ENCODE measurements around the gene BTBD9. TPM values are rescaled to one million over a fixed set of nuclear protein-coding genes. Genes with fewer than 3 reads are reported as not detected.

BTBD9 gene
- total and polyA plus RNA-seq, 9 of the 15 experiments (the other 6 are each of a cell fraction or from before 2014, with no cell fraction given) = 0.08 to 1.6 (median 0.58) TPM

DNA sequence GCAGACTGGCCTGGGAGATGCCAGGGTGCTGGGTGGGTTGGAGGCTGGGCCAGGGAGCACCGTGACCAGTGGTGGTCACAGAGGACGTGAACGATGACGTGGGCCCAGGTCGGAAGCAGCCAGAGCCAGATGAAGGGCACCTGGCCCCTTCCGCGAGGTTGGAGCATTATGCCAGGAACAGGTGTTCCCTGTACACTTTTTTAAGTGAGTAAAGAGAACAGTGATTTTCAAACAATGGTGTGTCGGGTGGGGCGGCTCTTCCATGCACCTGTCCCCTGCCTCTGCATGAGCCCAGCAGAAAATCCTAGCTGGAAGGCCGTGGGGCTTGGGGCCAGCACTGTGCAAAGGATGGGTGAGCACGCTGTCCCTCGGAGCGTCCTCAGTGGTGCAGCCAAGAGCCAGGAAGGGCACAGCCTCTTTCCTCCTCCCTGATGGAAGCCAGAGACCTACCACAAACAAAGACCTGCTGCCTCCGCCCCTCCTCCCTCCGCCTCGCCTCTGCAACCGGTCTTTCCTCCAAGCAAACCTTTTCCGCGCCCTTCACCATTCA is 469.7 kb downstream of the BTBD9 start:
- Histone ChIP-seq H3K9ac (ENCODE audit: insufficient read depth in 1 of 2, low read depth in 2 of 2, low read length in 2 of 2) (no peak overlapping the region), H3K9me1 (ENCODE audit: control insufficient read depth, insufficient read depth, low read length) (no peaks in the 10 kb centered on the region), H3K36me3 (ENCODE audit: control insufficient read depth, insufficient read depth, low read length) (no peaks in the 10 kb centered on the region), H3K4me3 (no peak overlapping the region), H3K27ac (ENCODE audit: extremely low read depth, low read depth, low read length) (no peak overlapping the region), H4K20me1 (replicated peaks; ENCODE audit: control insufficient read depth, insufficient read depth, low read length) (peaks cover 24% of the 10 kb centered on the region), H3K79me2 (ENCODE audit: control insufficient read depth, insufficient read depth, low read length) (no peaks in the 10 kb centered on the region), H3K4me1 (replicated peaks in 1 of 2; ENCODE audit: control insufficient read depth in 2 of 2, insufficient read depth in 2 of 2, low read length in 2 of 2) (peaks cover 0 to 24% of the 10 kb centered on the region in 2 experiments; a peak in 2 of 5 replicates), H3K27me3 (ENCODE audit: control insufficient read depth in 2 of 2, insufficient read depth in 2 of 2, low read length in 2 of 2) (peaks cover 20 to 32% of the 10 kb centered on the region in 2 experiments; a peak in 4 of 5 replicates), H3K4me2 (ENCODE audit: insufficient read depth, low read length) (no peak overlapping the region), H2AFZ (ENCODE audit: low read depth, low read length) (no peak overlapping the region), H3K9me3 (replicated peaks; ENCODE audit: control insufficient read depth, insufficient read depth, low read depth, low read length) (no peaks in the 10 kb centered on the region)
- no peak for DNase-seq (ENCODE audit: extremely low read depth in 1 of 4, low spot score in 3 of 4)
- intact Hi-C loops (cut with micrococcal nuclease) (no loop called here), in situ Hi-C loops (cut with MboI) (no loop called here)
- no peak for ATAC-seq
- TF ChIP-seq ELF4 (CRISPR knock-in tag; IDR thresholded peaks at IDR 0.05) = no peak
- CTCF ChIA-PET (ENCODE audit: low intra/inter-chr PET ratio) = no interaction called here
- POLR2A ChIA-PET = interaction anchor here (0.7 kb wide), 1 partner anchor 45 kb away, joined by 3 read pairs; no protein-coding TSS in a partner anchor
- no TSS peak for BruUV-seq (replicated peaks)
- no peak for FAIRE-seq
- 22% methylated on average over 19 of the region's 19 CpGs for WGBS (ENCODE audit: insufficient coverage, low coverage, missing lambda C conversion rate)

DNA sequence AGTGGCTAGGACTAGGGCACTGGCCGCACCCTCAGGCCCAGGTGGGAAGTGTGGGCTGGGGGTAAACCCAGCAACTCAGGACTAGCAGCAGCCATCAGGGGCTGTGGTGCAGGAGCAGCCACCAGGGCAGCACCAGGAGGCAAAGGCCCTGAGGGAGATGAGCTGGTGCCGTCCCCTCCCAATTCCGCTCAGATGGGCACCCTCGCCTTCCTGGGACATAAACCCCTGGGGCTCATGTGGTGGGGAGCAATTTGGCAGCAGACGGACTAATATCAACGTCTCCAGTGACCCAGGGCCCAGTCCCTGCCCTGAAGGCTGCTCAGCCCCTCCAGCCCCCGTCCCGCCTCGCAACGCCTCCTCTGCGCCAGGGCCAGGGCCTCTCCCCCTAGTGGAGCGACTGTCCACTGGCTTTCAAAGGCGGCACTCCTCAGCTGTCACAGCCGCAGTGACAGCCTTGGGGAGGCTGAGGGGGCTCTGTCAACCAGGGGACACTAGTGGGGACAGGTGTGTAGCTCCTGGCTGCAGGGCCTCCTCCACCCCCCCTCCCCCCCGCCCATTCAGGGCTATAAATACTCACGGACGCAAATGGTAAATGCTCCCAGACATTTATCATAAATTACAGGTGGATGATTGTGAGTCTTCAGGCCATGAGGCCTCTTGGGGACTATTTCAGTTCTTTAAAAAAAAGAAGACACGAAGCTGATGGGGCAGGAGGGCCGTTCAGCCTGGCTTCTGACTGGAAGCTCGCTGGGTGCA is 470.3 kb downstream of the BTBD9 start:
- Histone ChIP-seq H3K4me3 (no peak overlapping the region), H3K9me1 (ENCODE audit: control insufficient read depth, insufficient read depth, low read length) (no peaks in the 10 kb centered on the region), H2AFZ (ENCODE audit: low read depth, low read length) (no peak overlapping the region), H3K79me2 (ENCODE audit: control insufficient read depth, insufficient read depth, low read length) (no peaks in the 10 kb centered on the region), H4K20me1 (replicated peaks; ENCODE audit: control insufficient read depth, insufficient read depth, low read length) (peaks cover 18% of the 10 kb centered on the region), H3K4me1 (replicated peaks in 1 of 2; ENCODE audit: control insufficient read depth in 2 of 2, insufficient read depth in 2 of 2, low read length in 2 of 2) (peaks cover 0 to 28% of the 10 kb centered on the region in 2 experiments; a peak in 2 of 5 replicates), H3K4me2 (ENCODE audit: insufficient read depth, low read length) (no peak overlapping the region), H3K36me3 (ENCODE audit: control insufficient read depth, insufficient read depth, low read length) (no peaks in the 10 kb centered on the region), H3K27me3 (ENCODE audit: control insufficient read depth in 2 of 2, insufficient read depth in 2 of 2, low read length in 2 of 2) (peaks cover 16 to 25% of the 10 kb centered on the region in 2 experiments; a peak in 4 of 5 replicates), H3K9me3 (replicated peaks; ENCODE audit: control insufficient read depth, insufficient read depth, low read depth, low read length) (no peaks in the 10 kb centered on the region), H3K27ac (ENCODE audit: extremely low read depth, low read depth, low read length) (no peak overlapping the region), H3K9ac (ENCODE audit: insufficient read depth in 1 of 2, low read depth in 2 of 2, low read length in 2 of 2) (no peak overlapping the region)
- WGBS (ENCODE audit: insufficient coverage, low coverage, missing lambda C conversion rate) = 36% methylated on average over 19 of the region's 20 CpGs
- FAIRE-seq (no peak), ATAC-seq (peak; percentile 58), DNase-seq (ENCODE audit: extremely low read depth in 1 of 4, low spot score in 3 of 4) (no peak)
- in situ Hi-C loops (cut with MboI) = no loop called here
- BruUV-seq (replicated peaks) = no TSS peak
- intact Hi-C loops (cut with micrococcal nuclease) = no loop called here
- CTCF ChIA-PET (ENCODE audit: low intra/inter-chr PET ratio) = no interaction called here
- POLR2A ChIA-PET = interaction anchor here (0.7 kb wide), 1 partner anchor 45 kb away, joined by 3 read pairs; no protein-coding TSS in a partner anchor
- TF ChIP-seq PTTG1 (tag; IDR thresholded peaks at IDR 0.05; ENCODE audit: low read depth) (no peak), ZNF175 (CRISPR knock-in tag; IDR thresholded peaks at IDR 0.05; ENCODE audit: low read depth) (no peak), POLR2G (IDR thresholded peaks at IDR 0.05; ENCODE audit: low read depth, low read length) (0 out of 2 replicates have a peak, but pooled peaks have one; percentile 20), TEAD1 (CRISPR knock-in tag; IDR thresholded peaks at IDR 0.05) (no peak), CSDE1 (IDR thresholded peaks at IDR 0.05) (no peak), ZNF699 (CRISPR knock-in tag; IDR thresholded peaks at IDR 0.05; ENCODE audit: insufficient replicate concordance) (no peak)
- TF ChIP-seq, protein P1, sequence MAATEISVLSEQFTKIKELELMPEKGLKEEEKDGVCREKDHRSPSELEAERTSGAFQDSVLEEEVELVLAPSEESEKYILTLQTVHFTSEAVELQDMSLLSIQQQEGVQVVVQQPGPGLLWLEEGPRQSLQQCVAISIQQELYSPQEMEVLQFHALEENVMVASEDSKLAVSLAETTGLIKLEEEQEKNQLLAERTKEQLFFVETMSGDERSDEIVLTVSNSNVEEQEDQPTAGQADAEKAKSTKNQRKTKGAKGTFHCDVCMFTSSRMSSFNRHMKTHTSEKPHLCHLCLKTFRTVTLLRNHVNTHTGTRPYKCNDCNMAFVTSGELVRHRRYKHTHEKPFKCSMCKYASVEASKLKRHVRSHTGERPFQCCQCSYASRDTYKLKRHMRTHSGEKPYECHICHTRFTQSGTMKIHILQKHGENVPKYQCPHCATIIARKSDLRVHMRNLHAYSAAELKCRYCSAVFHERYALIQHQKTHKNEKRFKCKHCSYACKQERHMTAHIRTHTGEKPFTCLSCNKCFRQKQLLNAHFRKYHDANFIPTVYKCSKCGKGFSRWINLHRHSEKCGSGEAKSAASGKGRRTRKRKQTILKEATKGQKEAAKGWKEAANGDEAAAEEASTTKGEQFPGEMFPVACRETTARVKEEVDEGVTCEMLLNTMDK (IDR thresholded peaks at IDR 0.05; ENCODE audit: borderline replicate concordance, insufficient read depth, low read depth, low read length, poor library complexity, severe bottlenecking) = peak; percentile 50
- TF ChIP-seq, protein P2, sequence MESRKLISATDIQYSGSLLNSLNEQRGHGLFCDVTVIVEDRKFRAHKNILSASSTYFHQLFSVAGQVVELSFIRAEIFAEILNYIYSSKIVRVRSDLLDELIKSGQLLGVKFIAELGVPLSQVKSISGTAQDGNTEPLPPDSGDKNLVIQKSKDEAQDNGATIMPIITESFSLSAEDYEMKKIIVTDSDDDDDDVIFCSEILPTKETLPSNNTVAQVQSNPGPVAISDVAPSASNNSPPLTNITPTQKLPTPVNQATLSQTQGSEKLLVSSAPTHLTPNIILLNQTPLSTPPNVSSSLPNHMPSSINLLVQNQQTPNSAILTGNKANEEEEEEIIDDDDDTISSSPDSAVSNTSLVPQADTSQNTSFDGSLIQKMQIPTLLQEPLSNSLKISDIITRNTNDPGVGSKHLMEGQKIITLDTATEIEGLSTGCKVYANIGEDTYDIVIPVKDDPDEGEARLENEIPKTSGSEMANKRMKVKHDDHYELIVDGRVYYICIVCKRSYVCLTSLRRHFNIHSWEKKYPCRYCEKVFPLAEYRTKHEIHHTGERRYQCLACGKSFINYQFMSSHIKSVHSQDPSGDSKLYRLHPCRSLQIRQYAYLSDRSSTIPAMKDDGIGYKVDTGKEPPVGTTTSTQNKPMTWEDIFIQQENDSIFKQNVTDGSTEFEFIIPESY (CRISPR knock-in tag; IDR thresholded peaks at IDR 0.05) = peak; percentile 55; the same call in 1 of the 2 replicates
